OCI-LY7 (cell line): ENCODE data around the gene MVB12B. TPM values are rescaled to one million over a fixed set of nuclear protein-coding genes. Genes with fewer than 3 reads are reported as not detected.

ENCODE experiments used
- BruUV-seq: library from RNA; stranded (reverse); fragments of 400-500 nt; replicated peaks from 2 replicates; lab custom pipeline; 2021; lab: Mats Ljungman, UMichigan
- CTCF ChIA-PET: fragments of 300-600 bp; sonication (Branson Sonifier 250); formaldehyde crosslinking; loops from one replicate; lab custom pipeline; 2022; ENCODE audit warnings: antibody characterized with exemption; ENCODE audit not compliant: unreplicated experiment; lab: Charles Lee
- POLR2A ChIA-PET: fragments of 300-600 bp; sonication (Branson Sonifier 250); formaldehyde crosslinking; loops from one replicate; lab custom pipeline; 2022; ENCODE audit warnings: antibody characterized with exemption; lab: Charles Lee
- DNase-seq: peaks from one replicate; pipeline ENCODE4 v3.0.0-alpha.2; 2015; ENCODE audit warnings: low spot score
- H2AFZ ChIP-seq: fragments of 200-600 bp; sonication (generic), shearing (Covaris generic); 2 replicates; pipeline ENCODE4 v1.6.1; 2014; ENCODE audit warnings: mild to moderate bottlenecking, antibody characterized with exemption, low read length, moderate library complexity
- H3K27ac ChIP-seq: fragments of 200-600 bp; sonication (generic); 2 replicates; pipeline ENCODE4 v1.5.1; 2014; ENCODE audit warnings: mixed run types, low read depth, mild to moderate bottlenecking, moderate library complexity, low read length, inconsistent platforms; ENCODE audit not compliant: poor library complexity, severe bottlenecking
- H3K36me3 ChIP-seq: fragments of 200-600 bp; sonication (generic); 2 replicates; pipeline ENCODE4 v1.6.1; 2014; ENCODE audit warnings: mild to moderate bottlenecking, antibody characterized with exemption, low read length, moderate library complexity, mixed read lengths; ENCODE audit not compliant: insufficient read depth
- H3K4me1 ChIP-seq: fragments of 200-600 bp; sonication (generic); 2 replicates; pipeline ENCODE4 v1.5.1; 2014; ENCODE audit warnings: mild to moderate bottlenecking, low read length; ENCODE audit not compliant: insufficient read depth, poor library complexity, severe bottlenecking
- H3K4me2 ChIP-seq: fragments of 200-600 bp; sonication (generic); 2 replicates; pipeline ENCODE4 v1.6.1; 2014; ENCODE audit warnings: mild to moderate bottlenecking, low read length
- H3K4me3 ChIP-seq: fragments of 200-600 bp; sonication (generic); 2 replicates; pipeline ENCODE4 v1.5.1; 2014; ENCODE audit warnings: mild to moderate bottlenecking, low read depth, low read length; ENCODE audit not compliant: poor library complexity, severe bottlenecking
- H3K79me2 ChIP-seq: fragments of 200-600 bp; sonication (generic); 2 replicates; pipeline ENCODE4 v1.6.1; 2016; ENCODE audit warnings: low read depth, mild to moderate bottlenecking, low read length, moderate library complexity, mixed read lengths; ENCODE audit not compliant: insufficient read depth
- H3K9me2 ChIP-seq: fragments of 200-600 bp; sonication (generic); 2 replicates; pipeline ENCODE4 v1.6.1; 2016; ENCODE audit warnings: mild to moderate bottlenecking, low read length, mixed read lengths; ENCODE audit not compliant: insufficient read depth
- H3K9me3 ChIP-seq: fragments of 200-600 bp; sonication (generic); 2 replicates; pipeline ENCODE4 v1.6.1; 2014; ENCODE audit warnings: mild to moderate bottlenecking, mixed run types, low read length, mixed read lengths
- H4K20me1 ChIP-seq: fragments of 200-600 bp; sonication (generic); 2 replicates; pipeline ENCODE4 v1.6.1; 2014; ENCODE audit warnings: mild to moderate bottlenecking, antibody characterized with exemption, low read length, moderate library complexity, mixed read lengths; ENCODE audit not compliant: insufficient read depth
- EZH2phosphoT487 ChIP-seq: fragments of 200-600 bp; sonication (generic); IDR thresholded peaks from 2 replicates; pipeline ENCODE4 v1.6.1; 2018; ENCODE audit warnings: low read depth, borderline replicate concordance, mild to moderate bottlenecking, mixed run types, antibody characterized with exemption, low read length, moderate library complexity, mixed read lengths
- intact Hi-C: fragments of 100-400 bp; cut with micrococcal nuclease; formaldehyde crosslinking; loops from one replicate; pipeline ENCODE4 v1.10.0; 2022; ENCODE audit not compliant: unreplicated experiment
- total RNA-seq, 2 experiments: library from RNA; depleted of rRNA in 1 of 2; stranded (reverse); fragments of >200 nt in 1 of 2; shearing (Covaris generic) in 1 of 2; gene quantifications; 2 replicates each; pipeline ENCODE4 v1.2.3, GENCODE V29; 2014 to 2022
- TF ChIP-seq, protein P1 (sequence below): fragments of 200-600 bp; sonication (generic); conservative IDR thresholded peaks from 2 replicates; pipeline ENCODE4 v1.5.1; 2014; ENCODE audit warnings: mild to moderate bottlenecking, antibody characterized with exemption, low read length, moderate library complexity, mixed read lengths

The MVB12B gene
- total RNA-seq, 2 experiments from 2014 or later = 1.3 TPM; not detected in 1

DNA sequence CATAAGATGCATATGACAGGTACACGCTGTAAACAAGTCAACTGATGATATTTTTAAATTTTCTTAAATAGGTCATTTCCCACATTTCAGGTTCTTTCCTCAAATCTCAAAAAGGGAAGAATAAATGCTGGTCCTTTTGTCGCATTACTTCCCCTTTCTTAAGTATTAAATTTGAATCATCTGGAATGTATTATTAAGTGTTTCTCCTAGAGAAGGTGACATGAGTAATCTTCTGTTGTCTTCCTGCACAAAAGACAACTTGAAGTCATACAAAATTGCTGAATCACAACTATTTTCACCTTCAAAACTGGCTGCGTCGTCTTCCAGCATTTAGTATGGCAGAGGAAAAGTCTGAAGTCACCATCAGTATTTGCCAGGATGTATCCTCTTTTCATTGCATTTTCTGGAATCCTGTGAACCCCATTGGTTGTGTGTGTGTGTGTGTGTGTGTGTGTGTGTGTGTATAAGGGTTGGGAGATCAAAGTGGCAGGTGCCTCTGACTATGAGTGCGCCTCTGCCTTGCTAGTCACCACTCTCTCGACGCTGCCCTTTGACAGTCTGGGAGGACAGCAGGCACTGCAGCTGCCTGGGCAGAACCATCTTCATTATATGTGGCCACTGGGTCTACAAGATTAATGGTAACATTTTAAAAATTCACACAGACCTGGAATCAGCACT is 86.9 kb downstream of the MVB12B start:
- BruUV-seq = no TSS peak
- H4K20me1 ChIP-seq = no peaks in the 10 kb centered on the region
- intact Hi-C loops = no loop called here

DNA sequence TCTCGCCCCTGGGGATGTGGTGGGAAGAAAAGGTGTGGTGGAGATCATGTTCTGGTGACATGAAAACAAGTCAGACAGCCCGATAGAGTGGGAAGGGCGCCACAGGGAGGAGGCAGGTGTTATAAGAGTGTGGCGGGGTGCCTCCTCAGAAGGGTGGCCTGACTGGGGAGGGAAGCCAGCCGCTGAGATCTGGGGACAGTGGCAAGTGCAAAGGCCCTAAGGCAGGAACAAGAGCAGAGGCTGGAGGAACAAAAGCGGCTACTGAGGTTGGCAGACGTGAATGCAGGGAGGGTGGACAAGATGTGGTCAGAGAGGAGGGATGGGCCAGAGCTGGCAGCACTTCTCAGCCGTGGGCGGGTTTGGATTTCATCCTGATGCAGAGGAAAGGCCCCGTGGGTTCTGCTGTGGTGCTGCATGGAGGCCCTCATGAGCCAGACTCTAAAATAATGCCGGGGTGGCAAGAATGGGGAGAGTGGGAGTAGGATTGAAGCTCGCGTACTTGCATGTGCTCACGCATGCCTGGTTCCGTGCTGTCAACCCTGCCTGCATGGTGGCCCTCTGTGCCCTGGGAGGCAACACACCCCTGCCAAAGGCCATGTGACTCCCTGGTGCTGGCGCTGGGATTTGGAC is 89.2 kb downstream of the MVB12B start:
- CTCF ChIA-PET = no interaction called here
- TF ChIP-seq EZH2phosphoT487 = no peak
- TF ChIP-seq, protein P1, sequence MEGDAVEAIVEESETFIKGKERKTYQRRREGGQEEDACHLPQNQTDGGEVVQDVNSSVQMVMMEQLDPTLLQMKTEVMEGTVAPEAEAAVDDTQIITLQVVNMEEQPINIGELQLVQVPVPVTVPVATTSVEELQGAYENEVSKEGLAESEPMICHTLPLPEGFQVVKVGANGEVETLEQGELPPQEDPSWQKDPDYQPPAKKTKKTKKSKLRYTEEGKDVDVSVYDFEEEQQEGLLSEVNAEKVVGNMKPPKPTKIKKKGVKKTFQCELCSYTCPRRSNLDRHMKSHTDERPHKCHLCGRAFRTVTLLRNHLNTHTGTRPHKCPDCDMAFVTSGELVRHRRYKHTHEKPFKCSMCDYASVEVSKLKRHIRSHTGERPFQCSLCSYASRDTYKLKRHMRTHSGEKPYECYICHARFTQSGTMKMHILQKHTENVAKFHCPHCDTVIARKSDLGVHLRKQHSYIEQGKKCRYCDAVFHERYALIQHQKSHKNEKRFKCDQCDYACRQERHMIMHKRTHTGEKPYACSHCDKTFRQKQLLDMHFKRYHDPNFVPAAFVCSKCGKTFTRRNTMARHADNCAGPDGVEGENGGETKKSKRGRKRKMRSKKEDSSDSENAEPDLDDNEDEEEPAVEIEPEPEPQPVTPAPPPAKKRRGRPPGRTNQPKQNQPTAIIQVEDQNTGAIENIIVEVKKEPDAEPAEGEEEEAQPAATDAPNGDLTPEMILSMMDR = no peak

More for the DNA sequence above, 86.9 kb downstream of the MVB12B start:
- TF ChIP-seq EZH2phosphoT487 = no peak
- TF ChIP-seq, protein P1 = no peak
- CTCF ChIA-PET = no interaction called here
- POLR2A ChIA-PET = no interaction called here
- no peaks in the 10 kb centered on the region for H3K9me2 ChIP-seq
- H3K27ac ChIP-seq = no peak overlapping the region
- no peak for DNase-seq
- H3K4me1 ChIP-seq = peaks cover 18% of the 10 kb centered on the region
- no peaks in the 10 kb centered on the region for H3K79me2 ChIP-seq
- no peak overlapping the region for H3K4me3 ChIP-seq
- H3K36me3 ChIP-seq = no peaks in the 10 kb centered on the region
- H3K9me3 ChIP-seq = no peaks in the 10 kb centered on the region
- no peak overlapping the region for H3K4me2 ChIP-seq
- no peak overlapping the region for H2AFZ ChIP-seq

DNA sequence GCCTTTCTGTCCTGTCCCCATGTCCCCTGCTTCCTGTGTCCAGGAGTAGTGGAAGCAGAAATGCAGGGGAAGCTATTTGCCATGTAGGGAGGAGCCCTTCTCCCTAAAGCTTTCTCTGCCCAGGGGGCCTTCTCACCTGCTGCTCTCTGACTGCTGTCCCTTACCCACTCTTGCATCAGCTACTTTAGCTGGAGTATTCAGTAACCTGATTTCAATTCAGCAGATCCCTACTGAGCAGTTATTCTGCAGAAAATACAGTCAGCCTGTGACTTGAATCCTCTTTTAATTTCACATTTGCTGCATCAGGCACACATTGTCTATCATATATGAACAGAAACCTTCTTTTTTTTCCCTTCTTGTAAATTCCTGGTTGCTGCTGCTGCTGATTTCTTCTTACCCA is 90.4 kb downstream of the MVB12B start:
- DNase-seq = no peak
- Histone ChIP-seq H3K4me1 (peaks cover 6% of the 10 kb centered on the region), H2AFZ (no peak overlapping the region), H3K79me2 (no peaks in the 10 kb centered on the region), H4K20me1 (no peaks in the 10 kb centered on the region), H3K36me3 (no peaks in the 10 kb centered on the region), H3K27ac (no peak overlapping the region), H3K9me3 (no peaks in the 10 kb centered on the region), H3K4me2 (no peak overlapping the region), H3K9me2 (no peaks in the 10 kb centered on the region), H3K4me3 (no peak overlapping the region)
- BruUV-seq = no TSS peak
- ChIA-PET CTCF (no interaction called here), POLR2A (no interaction called here)
- TF ChIP-seq, protein P1 = no peak
- TF ChIP-seq EZH2phosphoT487 = no peak
- intact Hi-C loops = no loop called here

More for the DNA sequence above, 89.2 kb downstream of the MVB12B start:
- H2AFZ ChIP-seq = no peak overlapping the region
- no peaks in the 10 kb centered on the region for H4K20me1 ChIP-seq
- H3K4me2 ChIP-seq = no peak overlapping the region
- intact Hi-C loops = no loop called here
- H3K4me1 ChIP-seq = peaks cover 18% of the 10 kb centered on the region
- POLR2A ChIA-PET = no interaction called here
- H3K36me3 ChIP-seq = no peaks in the 10 kb centered on the region
- H3K4me3 ChIP-seq = no peak overlapping the region
- BruUV-seq = no TSS peak
- H3K9me3 ChIP-seq = no peaks in the 10 kb centered on the region
- no peaks in the 10 kb centered on the region for H3K79me2 ChIP-seq
- DNase-seq = no peak
- no peak overlapping the region for H3K27ac ChIP-seq
- H3K9me2 ChIP-seq = no peaks in the 10 kb centered on the region
